Measurements from ENCODE around the gene BTC.
"Not testable (repeated sequence)": the region's sequence is repeated elsewhere in the genome, so short reads cannot be mapped to it uniquely, and the experiment has no call there.

The BTC gene

DNA sequence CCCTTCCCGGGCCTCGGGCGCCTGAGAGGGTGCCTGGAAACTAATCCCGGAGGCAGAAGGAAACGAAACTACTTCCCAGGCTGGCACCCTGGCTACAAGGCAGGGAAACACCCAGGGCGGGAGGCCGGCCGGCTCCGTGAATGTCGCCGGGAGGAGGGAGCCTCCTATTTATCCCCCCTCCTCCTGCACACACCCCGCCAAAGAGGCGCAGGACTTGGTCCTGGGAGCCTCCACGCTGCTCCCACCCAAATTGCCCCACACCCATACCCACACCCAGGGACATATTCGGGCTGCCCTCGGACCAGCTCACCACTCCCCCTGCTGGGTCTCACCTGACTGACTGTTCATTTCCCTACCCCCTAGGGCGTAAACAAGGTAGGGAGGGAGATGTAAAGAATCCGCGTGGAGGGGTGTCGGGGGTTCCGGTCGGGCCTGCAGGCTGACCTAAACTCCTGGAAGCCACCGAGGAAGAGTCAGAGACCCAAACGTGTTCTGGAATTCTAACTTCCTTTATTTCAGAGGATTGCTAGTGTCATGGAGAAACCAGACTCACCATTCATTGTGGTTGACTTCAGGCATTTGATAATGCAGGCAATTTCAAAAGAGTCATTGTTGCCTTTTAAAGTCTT, at the start of gene BTC:
TSS of gene BTC (minus strand) at position 142 of the 629 bp plus-strand sequence. CDS start 198 bp downstream, outside the sequence.
- peak in 1 of 3 experiments; percentile 7 for DNase-seq (ENCODE audit: low read depth in 3 of 3)

DNA sequence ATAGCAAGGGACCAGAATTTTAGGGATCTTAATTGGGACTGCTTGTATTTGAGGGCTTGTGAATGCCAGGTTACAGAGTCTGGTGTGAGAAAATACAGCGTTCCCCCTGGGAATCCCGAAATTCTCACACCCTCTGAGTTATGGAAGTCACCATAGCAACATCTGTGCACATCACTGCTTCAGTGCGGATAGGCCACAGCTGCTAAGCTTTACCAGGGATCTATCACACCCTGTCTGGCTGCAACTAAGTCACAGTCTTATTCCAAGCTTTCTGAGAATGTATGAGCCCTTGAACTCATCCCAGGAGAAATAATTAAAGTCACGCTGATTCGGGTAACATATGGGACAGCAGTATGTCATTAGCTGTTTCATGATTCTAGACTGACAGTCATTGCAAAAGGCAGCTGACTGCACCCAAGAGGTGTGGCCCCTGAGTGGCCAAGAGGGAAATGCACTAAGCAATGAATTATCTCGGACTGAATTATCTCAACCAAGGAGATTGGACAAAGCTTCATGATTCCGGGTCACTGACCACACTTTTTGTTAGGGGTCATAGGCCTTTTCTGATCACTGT, 46.7 kb upstream of the BTC start:
- no peak for DNase-seq (ENCODE audit: low read depth in 3 of 3)

- DNase-seq (ENCODE audit: low read depth in 3 of 3): no peak
Observed at GRCh38 chr4:74838746-74839370, 44.5 kb upstream of the BTC start.

DNA sequence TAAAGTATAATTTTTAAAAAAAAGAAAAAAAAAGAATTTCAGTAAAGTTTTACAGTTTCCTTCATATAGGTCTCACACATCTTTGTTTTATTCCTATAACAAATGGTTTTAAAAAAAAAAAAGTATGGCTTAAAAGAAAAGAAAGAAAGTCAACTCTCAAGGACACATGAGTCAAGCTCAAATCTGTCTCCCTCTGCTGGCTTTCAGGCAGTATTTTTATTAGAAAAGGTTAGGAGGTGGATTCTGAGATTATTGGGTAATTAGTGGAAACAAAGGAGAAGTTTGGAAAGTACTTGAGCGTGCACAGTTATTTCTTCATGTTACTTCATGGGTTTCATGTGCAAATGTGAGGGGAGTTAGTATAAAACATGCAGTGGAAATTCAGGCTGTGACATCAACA, 36.6 kb upstream of the BTC start:
- no peak for DNase-seq (ENCODE audit: low read depth in 3 of 3)

GRCh38 chr4:74823194-74823593, 28.9 kb upstream of the BTC start:
- no peak for DNase-seq (ENCODE audit: low read depth in 3 of 3)

DNA sequence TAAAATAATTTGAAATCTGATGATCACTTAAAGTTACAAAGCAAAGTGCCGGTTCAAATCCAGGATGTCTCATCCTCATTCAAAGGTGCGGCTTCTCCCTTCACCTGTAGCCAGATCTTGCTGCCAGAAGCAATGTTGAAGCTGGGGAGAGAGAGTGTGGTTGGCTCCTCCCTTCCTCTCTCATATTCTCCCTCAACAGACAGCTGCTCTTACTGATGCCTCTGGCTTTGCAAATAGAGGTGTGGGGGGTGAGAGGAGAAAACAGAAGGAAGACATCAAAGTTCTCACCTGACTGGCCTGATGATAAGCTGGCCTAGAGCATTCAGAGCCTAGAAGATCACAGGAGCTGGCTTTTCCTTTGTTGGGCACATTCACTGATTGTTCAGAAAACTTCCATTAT, 28.3 kb upstream of the BTC start:
- DNase-seq (ENCODE audit: low read depth in 3 of 3): no peak

DNA sequence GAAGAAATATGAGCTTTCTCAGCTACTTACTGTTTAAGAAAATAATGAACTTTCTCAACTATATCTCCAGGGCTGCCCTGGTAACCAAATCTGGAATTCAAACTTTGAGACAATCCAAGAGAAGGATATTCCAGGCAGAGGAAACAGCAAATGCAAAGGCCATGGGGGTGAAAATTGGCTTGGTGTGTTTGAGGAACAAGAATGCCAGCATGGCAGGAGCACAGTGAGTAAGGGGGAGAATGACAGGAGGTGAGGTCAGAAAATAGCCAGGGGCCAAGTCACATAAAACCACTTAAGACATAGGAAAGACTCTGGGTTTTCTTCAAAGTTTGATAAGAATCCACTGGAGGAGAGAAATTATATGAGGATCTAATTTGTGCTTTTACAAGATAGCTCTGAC, 27.2 kb upstream of the BTC start:
- no peak for DNase-seq (ENCODE audit: low read depth in 3 of 3)

DNA sequence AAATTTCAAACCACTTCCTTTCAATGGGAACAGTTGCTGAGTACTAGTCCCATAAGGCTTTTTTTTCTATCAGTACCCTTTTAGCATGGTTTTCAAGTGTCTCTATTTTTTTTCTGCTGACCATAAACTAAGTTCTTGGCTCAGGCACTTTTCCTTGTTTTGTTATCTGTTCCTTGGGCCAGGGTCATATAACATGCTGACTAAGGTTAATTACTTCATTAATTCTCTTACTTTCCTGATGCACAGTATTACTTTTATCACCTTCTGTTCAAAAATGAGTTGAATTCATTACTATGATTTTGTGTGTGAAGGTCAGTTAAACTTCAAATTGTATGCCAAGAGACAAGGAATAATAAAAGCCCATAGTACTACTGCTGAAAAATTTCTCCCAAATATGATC, 19.7 kb upstream of the BTC start:
- DNase-seq (ENCODE audit: low read depth in 3 of 3): no peak

DNA sequence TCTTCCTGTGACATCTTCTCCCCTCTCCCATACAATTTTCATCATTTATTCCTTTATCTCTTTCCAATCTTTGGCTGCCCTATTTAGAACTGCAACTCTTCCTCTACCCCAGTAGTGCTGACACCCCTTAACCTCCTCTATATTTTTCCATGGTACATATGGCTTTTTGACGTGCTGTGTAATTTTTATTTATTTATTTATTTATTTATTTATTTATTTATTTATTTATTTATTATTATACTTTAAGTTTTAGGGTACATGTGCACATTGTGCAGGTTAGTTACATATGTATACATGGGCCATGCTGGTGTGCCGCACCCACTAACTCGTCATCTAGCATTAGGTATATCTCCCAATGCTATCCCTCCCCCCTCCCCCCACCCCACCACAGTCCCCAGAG, 17.7 kb upstream of the BTC start:
- not testable (repeated sequence) for DNase-seq (ENCODE audit: low read depth in 3 of 3)

GRCh38 chr4:74805601-74806000, 11.3 kb upstream of the BTC start:
- DNase-seq (ENCODE audit: low read depth in 3 of 3): no peak

DNA sequence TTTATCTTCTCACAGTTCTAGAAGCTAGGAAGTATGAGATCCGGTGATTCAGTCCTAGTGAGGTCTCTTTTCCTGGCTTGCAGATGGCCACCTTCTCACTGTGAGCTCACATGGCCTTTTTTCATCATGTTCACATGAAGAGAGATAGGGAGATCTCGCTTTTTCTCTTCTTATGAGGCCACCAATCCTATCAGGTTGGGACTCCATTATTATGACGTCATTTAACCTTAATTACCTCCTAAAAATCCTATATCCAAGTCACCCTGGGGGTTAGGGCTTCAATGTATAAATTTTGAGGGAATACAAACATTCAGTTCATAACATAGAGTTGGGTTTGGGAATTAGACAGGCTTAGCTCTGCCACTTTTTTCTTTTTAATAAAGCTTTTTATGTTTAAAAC, 6.0 kb upstream of the BTC start:
- no peak for DNase-seq (ENCODE audit: low read depth in 3 of 3)

DNA sequence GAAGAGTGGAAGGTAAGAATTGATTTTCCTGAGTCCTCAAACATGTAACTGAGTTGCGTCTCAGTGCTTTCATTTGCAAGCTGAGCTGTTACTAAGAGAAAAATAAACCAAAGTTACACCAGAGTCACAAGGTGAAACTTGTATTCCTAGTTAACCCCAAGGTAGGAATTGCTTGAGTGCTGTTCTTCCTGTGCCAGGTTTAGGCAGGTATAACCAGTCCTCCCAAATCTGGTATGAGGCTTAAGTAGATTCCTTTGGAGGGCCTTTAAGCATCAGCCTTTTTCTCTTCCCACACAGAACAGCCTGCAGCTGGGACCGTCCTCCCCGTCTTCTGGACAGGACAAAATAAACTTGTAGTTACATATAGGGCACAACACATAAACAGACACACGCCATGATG, 2.3 kb upstream of the BTC start:
- no peak for DNase-seq (ENCODE audit: low read depth in 3 of 3)

- DNase-seq (ENCODE audit: low read depth in 3 of 3): peak in 1 of 3 experiments; percentile 1
Observed at GRCh38 chr4:74793757-74794381, 454 bp downstream of the BTC start.

DNA sequence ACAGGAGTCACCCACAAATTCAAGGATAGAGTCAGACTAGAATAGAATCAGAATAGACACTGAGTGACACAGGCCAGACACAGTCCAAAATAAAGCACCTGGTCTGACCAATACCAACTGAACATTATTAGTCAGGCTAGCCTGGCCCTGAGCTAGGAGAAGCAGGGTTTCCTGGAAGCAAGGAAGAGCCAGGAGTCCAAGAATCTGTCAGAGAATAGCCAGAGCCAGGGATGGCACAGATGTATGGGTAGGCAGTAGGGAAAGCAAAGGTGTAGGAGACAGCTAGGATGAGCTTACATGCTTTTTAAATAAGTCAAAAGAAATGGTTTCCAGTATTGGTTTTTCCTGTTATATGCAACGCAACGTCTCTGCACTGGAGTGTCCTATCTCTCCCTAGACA, 3.7 kb downstream of the BTC start:
- no peak for DNase-seq (ENCODE audit: low read depth in 3 of 3)

- DNase-seq (ENCODE audit: low read depth in 3 of 3): no peak
Observed at GRCh38 chr4:74789518-74789917, 4.8 kb downstream of the BTC start.

GRCh38 chr4:74777531-74777930, 16.8 kb downstream of the BTC start:
- DNase-seq (ENCODE audit: low read depth in 3 of 3): no peak

- no peak for DNase-seq (ENCODE audit: low read depth in 3 of 3)
Observed at GRCh38 chr4:74772783-74773182, 21.5 kb downstream of the BTC start.

DNA sequence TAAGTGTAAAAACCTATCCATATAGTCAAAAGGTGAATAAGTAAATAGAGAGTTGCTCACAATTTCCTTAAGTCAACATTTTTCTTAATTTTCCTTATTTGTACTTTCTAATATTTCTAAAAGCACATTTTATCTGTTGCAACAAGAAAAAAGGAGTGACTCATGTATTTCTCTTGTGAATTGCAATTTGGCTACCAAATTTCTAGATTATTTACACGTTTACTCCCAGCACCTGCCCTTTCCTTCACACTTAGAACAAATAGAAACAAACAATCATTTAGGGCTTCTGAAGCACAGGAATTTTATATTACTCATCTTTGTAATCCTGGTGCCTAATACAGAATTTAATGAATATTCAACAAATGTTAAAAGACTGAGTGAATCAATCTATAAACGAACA, 22.2 kb downstream of the BTC start:
- no peak for DNase-seq (ENCODE audit: low read depth in 3 of 3)

GRCh38 chr4:74770226-74770910, 24.0 kb downstream of the BTC start:
- DNase-seq (ENCODE audit: low read depth in 3 of 3): no peak

DNA sequence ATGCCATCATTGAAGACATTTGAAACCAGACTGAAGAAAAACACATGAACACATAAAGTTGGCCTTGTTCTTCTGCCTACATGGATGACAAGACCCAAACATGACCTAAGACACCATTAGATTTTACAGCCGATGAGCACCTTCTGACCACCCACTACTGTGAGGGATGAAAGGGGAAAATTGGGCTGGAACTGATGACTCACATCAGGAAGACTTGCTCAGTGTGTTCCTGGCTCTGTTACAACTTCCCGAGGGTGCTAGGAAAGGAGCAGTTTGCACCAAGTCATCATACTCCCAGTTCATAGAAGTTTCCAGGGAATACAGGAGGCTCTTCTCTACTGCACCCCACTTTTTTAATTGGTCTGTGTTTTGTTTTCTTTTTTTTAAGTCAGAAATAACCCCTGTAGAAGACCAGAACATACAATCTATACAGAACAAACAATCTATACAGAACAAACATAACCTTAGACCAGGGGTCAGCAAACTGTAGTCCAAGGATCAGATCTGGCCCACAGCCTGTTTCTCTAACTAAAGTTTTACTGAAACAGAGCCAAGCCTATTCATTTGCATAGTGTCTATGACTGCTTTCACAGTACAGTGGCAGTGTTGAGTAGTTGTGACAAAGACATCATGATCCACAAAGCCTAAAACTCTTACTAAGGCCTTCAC, 25.3 kb downstream of the BTC start:
- DNase-seq (ENCODE audit: low read depth in 3 of 3): no peak

- DNase-seq (ENCODE audit: low read depth in 3 of 3): no peak
Observed at GRCh38 chr4:74764119-74764518, 30.2 kb downstream of the BTC start.
